GM12878 (cell line): ENCODE measurements around the gene ISL1. TPM values are rescaled to one million over a fixed set of nuclear protein-coding genes. Genes with fewer than 3 reads are reported as not detected.

Experiments used
- ATAC-seq: fragments of 200-7000 bp; cut with Tn5 transposase; 3 replicates; pipeline ENCODE4 v1.9.1; 2020; ENCODE audit warnings: mild to moderate bottlenecking, moderate library complexity
- BruUV-seq: library from RNA; stranded (reverse); fragments of 400-500 nt; replicated peaks from 2 replicates; lab custom pipeline; 2021; lab: Mats Ljungman, UMichigan
- CTCF ChIA-PET: fragments of 300-600 bp; sonication (Branson Sonifier 250); formaldehyde crosslinking; extraction: SDS; loops from one replicate; lab custom pipeline; 2021; ENCODE audit warnings: inconsistent platforms; lab: Yijun Ruan, JAX
- POLR2A ChIA-PET: fragments of 350-600 bp; formaldehyde crosslinking; extraction: SDS; loops from one replicate; lab custom pipeline; 2021; ENCODE audit warnings: inconsistent platforms; lab: Charles Lee
- RAD21 ChIA-PET: fragments of 300-600 bp; sonication (Branson Sonifier 250); formaldehyde crosslinking; loops from one replicate; lab custom pipeline; 2023; ENCODE audit warnings: antibody characterized with exemption; ENCODE audit not compliant: unreplicated experiment; lab: Charles Lee
- SMC1A ChIA-PET: fragments of 300-600 bp; sonication (Branson Sonifier 250); formaldehyde crosslinking; loops from one replicate; lab custom pipeline; 2023; ENCODE audit not compliant: unreplicated experiment, uncharacterized antibody; lab: Charles Lee
- DNase-seq: peaks from one replicate; pipeline ENCODE4 v3.0.0-alpha.2; 2011; ENCODE audit warnings: low read depth, low spot score
- FAIRE-seq: peaks from 3 replicates; lab custom pipeline; 2011; peaks lifted over from hg19 to GRCh38; lab: Jason Lieb, UNC
- H2AFZ ChIP-seq: 2 replicates; pipeline ENCODE4 v1.6.0; 2011; ENCODE audit warnings: low read depth, low read length, control low read depth; ENCODE audit not compliant: control insufficient read depth
- H3K27ac ChIP-seq: 2 replicates; pipeline ENCODE4 v1.5.1; 2011; ENCODE audit warnings: control low read depth; ENCODE audit not compliant: control insufficient read depth, insufficient read depth
- H3K27me3 ChIP-seq, 2 experiments: replicated peaks in 1 of 2; 2 replicates each; pipeline versions ENCODE4 v1.6.0 to v1.6.1; 2011; ENCODE audit warnings: low read length in 1 of 2; ENCODE audit not compliant: control insufficient read depth in 2 of 2, insufficient read depth in 2 of 2
- H3K36me3 ChIP-seq, 2 experiments: 2 replicates each; pipeline ENCODE4 v1.5.1; 2011; ENCODE audit warnings: low read length in 1 of 2; ENCODE audit not compliant: control insufficient read depth in 2 of 2, insufficient read depth in 2 of 2
- H3K4me1 ChIP-seq: 2 replicates; pipeline ENCODE4 v1.6.1; 2011; ENCODE audit warnings: mild to moderate bottlenecking, low read length, moderate library complexity, mixed read lengths; ENCODE audit not compliant: control insufficient read depth, insufficient read depth
- H3K4me2 ChIP-seq: 2 replicates; pipeline ENCODE4 v1.6.0; 2011; ENCODE audit warnings: control low read depth; ENCODE audit not compliant: control insufficient read depth, insufficient read depth
- H3K4me3 ChIP-seq: fragments of 200-600 bp; sonication (generic); 2 replicates; pipeline ENCODE4 v1.5.1; 2016
- H3K79me2 ChIP-seq: 2 replicates; pipeline ENCODE4 v1.6.0; 2011; ENCODE audit warnings: low read length; ENCODE audit not compliant: control insufficient read depth, insufficient read depth
- H3K9ac ChIP-seq: 2 replicates; pipeline ENCODE4 v1.8.0; 2011; ENCODE audit warnings: low read length, control low read depth, mixed read lengths; ENCODE audit not compliant: control insufficient read depth, insufficient read depth
- H3K9me3 ChIP-seq: replicated peaks from 3 replicates; pipeline ENCODE4 v1.5.1; 2011; ENCODE audit warnings: mild to moderate bottlenecking, low read length; ENCODE audit not compliant: control insufficient read depth, insufficient read depth
- H4K20me1 ChIP-seq: 2 replicates; pipeline ENCODE4 v1.6.0; 2011; ENCODE audit not compliant: control insufficient read depth, insufficient read depth
- ATF3 ChIP-seq: IDR thresholded peaks from 2 replicates; pipeline ENCODE4 v1.6.1; 2011; ENCODE audit warnings: low read depth, mild to moderate bottlenecking, low read length, moderate library complexity, borderline replicate concordance; ENCODE audit errors: extremely low read depth
- NR2F1 ChIP-seq: fragments of 450-650 bp; conservative IDR thresholded peaks from 2 replicates; pipeline ENCODE4 v1.6.1; 2017; ENCODE audit warnings: mild to moderate bottlenecking
- SUPT20H ChIP-seq: IDR thresholded peaks from 2 replicates; pipeline ENCODE4 v1.6.1; 2011; ENCODE audit warnings: low read depth, mild to moderate bottlenecking, low read length, moderate library complexity, borderline replicate concordance; ENCODE audit not compliant: control insufficient read depth
- WGBS: methylation state at CpG from one replicate; pipeline ENCODE4 v1.1.6; 2016; ENCODE audit warnings: low lambda C conversion rate; ENCODE audit not compliant: insufficient replicate concordance, insufficient coverage; ENCODE audit errors: missing lambda C conversion rate; 5-methylcytosine and 5-hydroxymethylcytosine counted together
- in situ Hi-C: fragments of 300-500 bp; cut with MboI; formaldehyde crosslinking; loops from 9 replicates; pipeline ENCODE4 v1.14.3; 2018; ENCODE audit warnings: mixed read lengths
- intact Hi-C: fragments of 100-400 bp; cut with micrococcal nuclease; formaldehyde crosslinking; loops from one replicate; pipeline ENCODE4 v1.14.2; 2022; ENCODE audit not compliant: unreplicated experiment
- polyA plus RNA-seq, 11 experiments: library from polyadenylated mRNA; depleted of rRNA in 4 of 11; unstranded in 6 of 11; stranded (reverse) in 5 of 11; fragments of >200 nt; fragmentation: Nextera tagmentation in 4 of 11; fragmentation: Illumina TruSeq in 1 of 11; extraction: Ambion mirVana in 4 of 11; extraction: Trizol in 1 of 11; gene quantifications; 1 replicate in 1 of 11; 2 replicates in 10 of 11; pipeline versions ENCODE4 v1.2.1 to v1.2.3, GENCODE V29; 2011 to 2016; ENCODE audit warnings: inconsistent platforms in 2 of 11, missing spikeins in 2 of 11, low read depth in 1 of 11
- total RNA-seq, 4 experiments: library from RNA; depleted of rRNA in 3 of 4; stranded (reverse); fragments of >200 nt in 3 of 4; fragmentation: Illumina TruSeq in 1 of 4; extraction: Trizol in 1 of 4; gene quantifications; 2 replicates each; pipeline versions ENCODE4 v1.2.1 to v1.2.3, GENCODE V29; 2013 to 2021
- TF ChIP-seq, protein P1 (sequence below): fragments of 150-350 bp; IDR thresholded peaks from 2 replicates; pipeline ENCODE4 v1.6.1; 2014; ENCODE audit warnings: mild to moderate bottlenecking, low read depth, low read length

ISL1 gene
- total and polyA plus RNA-seq, 10 of the 15 experiments (the other 5 are each of a cell fraction or from before 2014, with no cell fraction given): 0.08 TPM; not detected in 9

- in situ Hi-C loops: loop anchor here (25.0 kb wide), 1 partner anchor 1267 kb away; no protein-coding TSS in a partner anchor
- ATAC-seq: no peak
These were observed 12.0 kb downstream of the ISL1 start for GRCh38 chr5:51395245-51395644.

More at GRCh38 chr5:51395245-51395644, 12.0 kb downstream of the ISL1 start:
- no peaks in the 10 kb centered on the region for H3K4me1 ChIP-seq
- no peaks in the 10 kb centered on the region for H3K36me3 ChIP-seq
- intact Hi-C loops: no loop called here
- SMC1A ChIA-PET: no interaction called here
- POLR2A ChIA-PET: no interaction called here
- no peak overlapping the region for H3K4me2 ChIP-seq
- peaks cover 5 to 7% of the 10 kb centered on the region in 2 experiments; a peak in 3 of 4 replicates for H3K27me3 ChIP-seq
- no TSS peak for BruUV-seq
- no peaks in the 10 kb centered on the region for H4K20me1 ChIP-seq
- no peaks in the 10 kb centered on the region for H3K9me3 ChIP-seq
- FAIRE-seq (no peak), DNase-seq (no peak)
- no peak overlapping the region for H3K27ac ChIP-seq
- H2AFZ ChIP-seq: no peak overlapping the region
- RAD21 ChIA-PET: no interaction called here
- TF ChIP-seq ATF3 (no peak), SUPT20H (no peak), NR2F1 (no peak)
- TF ChIP-seq, protein P1, sequence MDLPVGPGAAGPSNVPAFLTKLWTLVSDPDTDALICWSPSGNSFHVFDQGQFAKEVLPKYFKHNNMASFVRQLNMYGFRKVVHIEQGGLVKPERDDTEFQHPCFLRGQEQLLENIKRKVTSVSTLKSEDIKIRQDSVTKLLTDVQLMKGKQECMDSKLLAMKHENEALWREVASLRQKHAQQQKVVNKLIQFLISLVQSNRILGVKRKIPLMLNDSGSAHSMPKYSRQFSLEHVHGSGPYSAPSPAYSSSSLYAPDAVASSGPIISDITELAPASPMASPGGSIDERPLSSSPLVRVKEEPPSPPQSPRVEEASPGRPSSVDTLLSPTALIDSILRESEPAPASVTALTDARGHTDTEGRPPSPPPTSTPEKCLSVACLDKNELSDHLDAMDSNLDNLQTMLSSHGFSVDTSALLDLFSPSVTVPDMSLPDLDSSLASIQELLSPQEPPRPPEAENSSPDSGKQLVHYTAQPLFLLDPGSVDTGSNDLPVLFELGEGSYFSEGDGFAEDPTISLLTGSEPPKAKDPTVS: no peak
- no peaks in the 10 kb centered on the region for H3K79me2 ChIP-seq
- 20% methylated on average over 6 of the region's 6 CpGs for WGBS
- CTCF ChIA-PET: no interaction called here
- no peak overlapping the region for H3K9ac ChIP-seq
- no peak overlapping the region for H3K4me3 ChIP-seq
